ENCODE data around the gene VPS35L.
A peak's percentile ranks its signal among the peaks of the same experiment; 100 is the strongest.

Gene VPS35L

DNA sequence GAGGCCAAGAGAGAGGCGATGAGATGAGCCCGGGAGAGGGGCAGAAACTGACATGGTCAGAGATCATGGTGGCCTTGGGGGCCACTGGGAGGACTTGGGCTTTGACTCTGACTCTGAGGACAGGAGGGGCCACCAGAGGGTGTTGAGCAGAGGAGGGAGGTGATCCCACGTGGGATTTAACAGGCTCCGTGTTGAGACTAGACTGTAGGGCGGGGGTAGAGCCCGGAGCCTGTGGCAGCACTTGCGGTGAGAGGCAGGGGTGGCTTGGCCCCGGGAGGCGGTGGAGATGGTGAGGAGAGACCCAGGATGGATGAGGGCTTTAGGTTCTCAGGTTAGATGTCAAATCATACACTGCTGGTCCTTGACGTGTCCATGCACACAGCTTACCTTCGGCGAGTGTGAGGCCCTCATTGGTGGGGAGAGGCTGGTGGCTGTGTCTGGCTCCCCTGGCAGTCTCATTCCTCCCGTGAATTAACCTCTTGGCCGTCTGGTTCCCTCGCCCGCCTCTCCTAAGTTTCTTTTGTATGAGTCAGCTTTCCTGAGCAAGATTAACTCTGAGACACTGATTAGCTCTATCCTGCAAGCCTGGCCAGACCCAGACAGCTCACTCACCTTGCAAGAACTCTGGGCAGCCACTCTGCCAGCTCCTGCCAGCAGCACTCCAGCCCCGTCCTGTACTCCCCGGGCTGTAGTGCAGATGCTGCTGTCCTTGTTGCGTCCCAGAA lies 39.7 kb downstream of the VPS35L start:
- no peak for DNase-seq

DNA sequence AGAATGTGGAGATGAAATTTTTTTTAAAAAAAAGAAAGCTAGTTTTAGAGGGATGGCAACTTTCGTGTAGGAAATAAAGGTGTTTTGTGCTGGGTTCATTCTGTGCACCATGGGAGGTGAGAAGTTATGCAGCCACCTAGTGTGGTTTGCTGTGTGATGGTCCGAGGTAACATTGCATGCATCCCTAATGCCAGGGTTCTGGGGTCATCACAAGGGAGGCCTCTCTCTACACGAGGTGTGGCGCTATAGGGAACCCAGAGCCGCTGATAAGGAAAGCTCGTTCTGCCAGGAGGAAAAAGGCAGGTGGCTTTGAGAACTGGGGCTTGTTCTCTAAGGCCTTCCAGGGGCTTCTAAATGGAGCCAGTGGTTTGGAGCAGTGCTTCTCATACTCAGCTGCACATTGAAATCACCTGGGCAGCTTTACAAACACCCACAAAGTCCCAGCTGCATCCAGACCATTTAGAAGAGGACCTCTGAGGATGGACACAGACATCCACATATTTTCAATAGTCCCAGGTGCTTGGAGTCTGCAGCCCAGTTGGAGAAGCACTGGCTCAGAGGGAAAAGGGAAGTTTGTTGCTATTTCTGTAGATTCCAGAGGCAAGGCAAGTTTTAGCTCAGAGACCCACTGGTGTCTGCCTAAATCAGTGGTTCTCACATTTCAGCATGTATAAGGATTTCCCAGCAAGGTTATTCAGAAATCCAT lies 43.5 kb downstream of the VPS35L start:
- DNase-seq, result no peak

- DNase-seq, result no peak
These were observed 44.6 kb downstream of the VPS35L start for GRCh38 chr16:19599968-19600716.

DNA sequence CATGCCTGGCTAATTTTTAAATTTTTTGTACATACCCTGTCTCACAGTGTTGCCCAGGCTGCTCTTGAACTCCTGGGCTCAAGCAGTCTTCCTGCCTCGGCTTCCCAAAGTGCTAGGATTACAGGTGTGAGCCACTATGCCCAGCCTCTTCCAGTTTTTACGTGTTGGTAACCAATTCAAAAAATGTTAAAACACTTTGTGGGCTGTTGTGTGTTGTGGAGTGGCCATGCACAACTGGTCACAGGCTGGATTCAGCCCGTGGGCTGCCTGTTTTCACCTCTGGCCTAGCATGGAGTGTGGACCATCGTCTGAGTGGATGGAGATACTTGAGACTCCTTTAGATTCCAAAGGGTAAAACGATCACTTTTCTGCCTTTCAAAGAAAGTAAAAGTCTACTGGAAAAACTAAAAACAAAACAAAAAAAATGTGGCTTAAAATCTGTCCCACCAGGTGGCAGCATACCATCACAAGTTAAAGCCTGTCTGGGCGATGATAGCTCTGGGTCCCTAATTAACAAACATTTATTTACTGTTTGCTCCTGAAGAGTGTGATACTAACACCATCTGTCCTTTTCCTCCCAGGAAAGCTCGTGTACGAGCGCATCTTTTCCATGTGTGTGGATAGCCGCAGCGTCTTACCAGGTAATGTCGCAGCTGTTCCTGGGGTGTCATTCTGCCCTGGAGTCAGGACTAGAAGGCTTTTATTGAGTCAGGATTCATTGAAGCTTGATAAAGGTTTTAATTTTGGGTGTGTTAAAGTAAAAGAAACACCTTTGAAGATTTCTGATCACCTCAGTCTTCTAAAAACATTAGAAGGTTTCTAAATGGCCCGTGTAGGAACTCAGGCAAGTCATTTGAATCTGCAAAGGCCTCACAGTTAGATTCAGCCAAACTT lies 45.8 kb downstream of the VPS35L start:
- DNase-seq, result peak in 22 of 51 donors; percentile 2 to 78 (median 28)

- DNase-seq, result no peak
These were observed 49.4 kb downstream of the VPS35L start for GRCh38 chr16:19604911-19605310.

GRCh38 chr16:19605701-19606100 lies 50.2 kb downstream of the VPS35L start:
- no peak for DNase-seq

DNA sequence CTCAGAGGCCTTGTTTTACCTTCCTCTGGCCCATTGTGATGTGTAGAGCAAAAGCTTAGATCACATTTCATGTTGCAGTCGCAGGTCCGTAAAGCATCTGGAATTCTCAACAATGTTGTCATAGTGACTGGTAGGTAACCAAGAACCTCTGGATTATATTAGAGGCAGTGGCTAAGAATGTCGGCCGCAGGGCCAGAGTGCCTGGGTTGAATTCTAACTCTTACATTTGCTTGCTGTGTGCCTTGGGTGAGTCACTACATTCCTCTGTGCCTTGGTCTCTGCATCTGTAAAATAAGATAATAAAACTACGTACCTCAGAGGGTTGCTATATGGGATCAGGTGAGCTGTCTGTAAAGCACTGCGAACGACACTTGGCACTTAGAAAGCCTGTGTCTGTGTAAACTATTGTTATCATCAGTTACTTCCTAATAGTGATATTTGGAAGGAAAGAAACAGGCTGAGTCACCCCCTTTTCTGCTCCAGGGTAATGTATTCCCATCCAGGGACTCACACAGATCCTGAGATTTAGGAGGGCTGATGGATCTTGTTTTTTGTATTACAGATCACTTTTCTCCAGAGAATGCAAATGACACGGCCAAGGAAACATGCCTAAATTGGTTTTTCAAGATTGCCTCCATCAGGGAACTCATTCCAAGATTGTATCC lies 52.2 kb downstream of the VPS35L start:
- no peak for DNase-seq

GRCh38 chr16:19609359-19609758 lies 53.9 kb downstream of the VPS35L start:
- no peak for DNase-seq

GRCh38 chr16:19610200-19610599 lies 54.7 kb downstream of the VPS35L start:
- no peak for DNase-seq

DNA sequence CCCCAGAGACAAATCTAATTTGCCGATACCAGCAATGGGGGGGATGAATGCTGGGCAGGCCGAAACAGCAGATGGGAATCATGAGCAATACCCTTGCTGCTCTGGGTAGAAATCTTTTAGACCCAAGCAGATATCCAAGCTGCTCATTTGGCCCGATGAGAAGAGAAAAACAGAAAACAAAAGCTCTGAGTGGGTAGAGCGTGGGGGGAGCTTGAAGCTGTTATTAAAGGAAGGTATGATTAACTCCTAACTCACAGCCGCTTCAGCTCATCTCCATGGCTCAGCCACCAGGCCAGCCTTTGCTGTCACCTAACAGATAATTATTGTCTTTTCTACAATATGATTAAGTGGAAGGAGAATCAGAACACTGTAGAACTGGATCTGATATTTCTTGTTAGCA lies 58.3 kb downstream of the VPS35L start:
- DNase-seq, result peak in 1 of 51 donors; percentile 14

DNA sequence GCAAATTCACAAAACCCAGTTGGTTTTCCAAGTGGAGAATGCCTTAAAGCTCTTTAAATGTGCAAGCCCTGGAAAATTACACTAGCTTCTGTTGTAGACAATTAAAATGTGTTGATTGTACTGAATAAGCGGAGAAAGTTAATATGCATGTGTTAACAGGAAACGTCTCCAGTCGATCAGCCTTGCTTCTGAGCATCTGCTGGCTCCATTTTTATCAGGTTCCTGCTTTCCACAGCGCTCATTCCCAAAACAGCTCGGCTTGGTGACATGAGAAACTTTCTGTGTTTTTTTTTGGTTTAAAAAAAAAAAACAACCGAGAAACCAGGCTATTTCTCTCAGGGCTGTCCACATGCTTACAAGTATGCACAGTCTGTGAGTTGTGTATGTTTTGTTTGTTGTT lies 60.7 kb downstream of the VPS35L start:
- DNase-seq, result no peak

- DNase-seq, result no peak
These were observed 63.4 kb downstream of the VPS35L start for GRCh38 chr16:19618876-19619275.

DNA sequence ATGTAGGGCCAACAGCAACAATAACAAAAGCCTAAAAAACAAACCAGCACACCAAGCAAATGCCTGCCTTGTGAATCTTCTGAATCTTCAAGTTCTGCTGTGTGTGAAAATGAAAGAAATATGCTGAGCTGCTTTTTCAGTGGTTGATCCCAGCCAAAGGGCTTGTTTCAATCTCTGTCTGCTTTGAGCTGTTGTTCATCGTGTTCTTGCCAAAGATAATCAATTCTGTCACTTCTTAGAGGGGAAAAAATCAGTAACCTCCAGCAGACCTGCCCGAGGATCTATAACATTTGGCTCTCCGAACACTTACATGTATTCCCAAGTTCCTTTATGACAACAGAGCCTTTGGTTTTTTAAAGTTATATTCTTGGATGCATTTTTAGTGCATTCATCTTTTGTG lies 65.9 kb downstream of the VPS35L start:
- no peak for DNase-seq

DNA sequence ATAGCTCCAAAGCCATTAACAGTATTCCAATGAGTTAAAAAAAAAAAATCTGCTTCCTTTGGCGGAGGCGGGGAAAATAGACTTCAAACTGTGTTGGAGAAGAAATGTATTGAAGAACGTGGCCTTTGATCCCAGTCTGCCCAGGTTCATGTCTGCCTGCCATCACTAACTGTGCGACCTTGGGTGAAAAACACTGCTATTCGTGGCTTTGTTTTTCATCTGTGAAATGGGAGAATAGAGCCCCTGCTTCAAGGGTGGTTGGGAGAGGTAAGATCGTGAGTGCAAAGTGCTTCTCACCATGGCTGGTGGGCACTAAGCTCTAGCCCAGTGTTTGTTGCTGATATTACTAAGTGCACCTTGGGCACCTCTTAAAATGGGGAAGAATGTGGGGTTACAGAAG lies 69.5 kb downstream of the VPS35L start:
- DNase-seq, result no peak

DNA sequence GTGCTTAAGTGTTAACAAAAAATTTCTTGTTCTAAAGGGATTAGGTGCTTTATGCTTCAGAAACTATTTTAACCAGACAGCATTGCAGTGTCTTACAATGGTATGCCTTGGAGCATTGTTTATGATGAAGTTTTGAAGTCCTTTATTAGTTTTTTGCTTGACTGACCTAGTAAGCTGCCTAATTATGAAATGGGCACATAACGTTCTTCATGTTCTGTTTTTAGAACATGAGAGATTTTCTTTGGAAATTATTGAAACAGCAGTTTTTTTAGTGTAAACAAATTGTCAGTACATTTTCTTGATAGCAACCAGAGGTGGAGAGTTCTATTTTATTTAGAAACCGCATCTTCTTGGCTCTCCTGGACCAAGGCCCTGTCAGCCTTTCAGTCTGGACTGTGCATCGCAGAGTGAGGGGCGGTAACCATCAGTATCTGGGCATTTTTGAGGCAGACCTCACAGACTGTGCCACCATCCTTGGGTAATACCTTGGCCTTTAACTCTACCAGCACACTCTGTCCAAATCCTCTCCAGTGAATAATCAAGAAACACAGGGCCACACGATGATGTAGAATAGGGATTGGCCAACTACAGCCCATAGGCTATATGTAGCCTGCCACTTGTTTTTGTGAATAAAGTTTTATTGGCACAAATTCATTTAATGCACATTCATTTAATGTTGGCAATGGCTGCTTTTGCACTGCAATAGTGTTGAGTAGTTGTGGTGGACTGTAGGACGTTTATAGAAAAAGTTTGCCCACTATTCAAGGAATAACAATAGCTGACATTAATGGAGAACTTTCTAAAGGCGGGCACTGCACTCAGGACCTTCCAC lies 81.1 kb downstream of the VPS35L start:
- DNase-seq, result no peak

GRCh38 chr16:19639986-19640421 lies 84.5 kb downstream of the VPS35L start:
- DNase-seq, result no peak

DNA sequence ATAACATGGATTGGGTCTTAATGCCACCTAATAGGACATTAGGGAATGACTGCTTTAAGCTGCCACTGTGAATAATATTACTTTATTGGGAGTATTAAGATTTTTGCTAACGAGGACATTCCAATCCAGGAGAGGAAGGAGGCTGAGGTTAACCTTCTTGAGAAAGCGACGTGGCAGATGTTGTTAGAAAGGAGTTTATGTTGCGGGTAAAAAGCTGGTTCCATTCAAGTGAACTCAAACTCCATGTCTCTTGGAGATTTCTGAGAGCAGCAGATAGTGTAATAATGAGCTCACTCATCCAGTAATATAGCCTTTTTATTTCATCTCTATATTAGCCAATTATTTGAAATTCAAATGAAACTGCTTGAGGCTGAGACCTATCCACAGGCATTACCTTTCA lies 87.0 kb downstream of the VPS35L start:
- DNase-seq, result no peak

DNA sequence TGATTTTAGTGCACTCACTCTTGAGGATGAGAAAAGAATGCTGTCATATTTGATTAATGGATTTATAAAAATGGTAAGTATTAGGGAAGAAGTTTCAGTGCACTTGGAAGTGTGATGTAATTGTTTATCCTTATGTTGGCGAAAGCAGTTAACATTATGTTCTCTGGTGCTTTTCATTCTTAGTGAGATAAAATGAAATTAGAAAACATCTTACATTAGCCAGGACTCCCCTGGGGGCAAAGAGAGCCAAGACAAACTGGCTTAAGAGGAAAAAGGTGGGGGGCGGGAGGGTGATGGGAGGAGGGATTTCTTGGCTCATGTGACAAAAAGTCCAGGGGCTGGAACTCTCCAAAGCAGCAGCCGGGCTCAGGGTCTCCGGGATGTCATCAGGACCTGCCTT lies 89.4 kb downstream of the VPS35L start:
- no peak for DNase-seq

DNA sequence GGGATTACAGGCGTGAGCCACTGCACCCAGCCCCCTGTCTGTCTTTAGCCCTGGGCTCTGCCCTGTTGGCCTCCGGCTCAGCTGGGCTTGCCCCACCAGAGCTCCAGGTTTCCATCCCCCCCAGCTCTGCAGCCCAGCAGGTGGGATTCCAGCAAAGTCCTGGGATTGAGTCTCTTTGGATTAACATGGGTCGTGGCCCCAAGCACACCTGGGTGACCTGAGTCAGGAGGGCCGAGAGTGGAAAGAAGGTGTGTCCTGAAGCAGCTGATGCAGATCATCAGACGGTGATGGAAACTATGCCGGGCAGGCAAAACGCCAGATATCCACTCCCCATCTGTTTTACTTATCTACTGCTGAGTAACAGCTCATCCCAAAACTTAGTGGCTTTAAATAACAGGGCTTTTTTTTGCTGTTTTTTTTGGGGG lies 90.1 kb downstream of the VPS35L start:
- no peak for DNase-seq

- DNase-seq, result no peak
These were observed 94.5 kb downstream of the VPS35L start for GRCh38 chr16:19649980-19650379.

All from hypothalamus (tissue), 51 donors.